ENCODE results near the gene C19orf47.

C19orf47 gene

GRCh38 chr19:40284251-40284500 lies 64.0 kb downstream of the C19orf47 start:
- no peak for TF ChIP-seq POLR2A (IDR thresholded peaks at IDR 0.05; ENCODE audit: low read depth, low read length)
- no peak for TF ChIP-seq TAF1 (IDR thresholded peaks at IDR 0.05; ENCODE audit: borderline replicate concordance, low read depth, low read length)
- no peak for TF ChIP-seq POLR2AphosphoS5 (IDR thresholded peaks at IDR 0.05; ENCODE audit: low read depth, low read length)
- FAIRE-seq: no peak
- no peak for DNase-seq (ENCODE audit: insufficient read length)

DNA sequence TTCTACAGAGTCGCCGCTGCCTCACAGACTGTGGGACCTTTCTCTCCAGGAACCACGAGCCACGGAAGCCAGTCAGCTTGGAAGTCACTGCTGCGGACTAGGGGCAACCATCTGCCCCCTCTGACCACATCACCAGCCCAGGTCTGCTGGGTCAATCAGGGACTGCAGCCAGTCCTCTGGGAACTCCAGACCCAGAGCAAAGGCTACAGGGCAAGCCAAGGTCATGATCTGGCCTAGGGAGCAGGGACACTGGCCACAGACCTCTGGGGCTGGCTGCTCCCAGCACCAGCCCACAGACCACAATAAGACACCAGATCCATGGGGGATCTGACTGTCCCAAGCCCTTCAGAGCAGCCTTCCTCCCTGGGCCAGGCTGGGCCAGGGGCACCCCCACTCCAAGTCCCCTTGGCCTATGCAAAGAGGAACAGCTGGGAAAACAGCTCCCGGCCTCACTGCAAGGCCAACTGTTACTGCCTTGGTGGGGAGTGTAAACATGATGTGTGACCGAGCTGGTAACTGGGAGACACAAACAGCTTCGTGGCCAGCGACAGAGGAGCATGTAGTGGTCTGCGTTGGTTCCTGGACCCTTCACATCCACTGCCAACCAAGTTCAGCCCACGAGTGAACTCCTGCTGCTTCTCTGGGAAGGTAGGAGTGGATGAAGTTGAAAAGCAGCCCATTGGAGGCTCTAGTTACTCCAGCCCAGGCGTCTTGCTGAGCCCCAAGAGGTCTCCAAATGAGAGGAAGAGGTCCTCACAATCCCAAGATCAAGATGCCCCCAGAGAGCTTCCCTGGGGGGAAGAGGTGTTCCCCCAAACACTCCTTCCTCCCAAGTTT lies 64.6 kb downstream of the C19orf47 start:
- no peak for DNase-seq (ENCODE audit: insufficient read length)
- FAIRE-seq: no peak
- TF ChIP-seq TAF1 (IDR thresholded peaks at IDR 0.05; ENCODE audit: borderline replicate concordance, low read depth, low read length) (no peak), POLR2A (IDR thresholded peaks at IDR 0.05; ENCODE audit: low read depth, low read length) (no peak), POLR2AphosphoS5 (IDR thresholded peaks at IDR 0.05; ENCODE audit: low read depth, low read length) (no peak)

DNA sequence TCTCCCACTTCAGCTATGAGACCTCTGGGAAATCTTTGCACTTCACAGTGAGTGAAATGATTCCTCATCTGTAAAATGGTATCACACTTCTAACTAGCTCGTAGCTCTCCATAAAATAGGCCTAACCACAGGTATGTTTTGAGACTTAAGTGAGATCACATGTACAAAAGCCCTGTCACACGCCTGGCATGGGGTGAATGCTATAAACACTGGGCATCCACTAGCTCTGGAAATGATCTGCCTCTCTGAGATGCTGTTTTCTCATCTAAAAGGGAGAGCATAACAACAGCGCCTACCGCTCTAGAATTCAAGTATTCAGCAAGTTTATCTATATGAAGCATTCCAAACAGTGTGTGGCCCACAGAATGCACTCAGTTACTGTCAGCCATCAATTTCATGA lies 65.3 kb downstream of the C19orf47 start:
- DNase-seq (ENCODE audit: insufficient read length) (no peak), FAIRE-seq (no peak)

DNA sequence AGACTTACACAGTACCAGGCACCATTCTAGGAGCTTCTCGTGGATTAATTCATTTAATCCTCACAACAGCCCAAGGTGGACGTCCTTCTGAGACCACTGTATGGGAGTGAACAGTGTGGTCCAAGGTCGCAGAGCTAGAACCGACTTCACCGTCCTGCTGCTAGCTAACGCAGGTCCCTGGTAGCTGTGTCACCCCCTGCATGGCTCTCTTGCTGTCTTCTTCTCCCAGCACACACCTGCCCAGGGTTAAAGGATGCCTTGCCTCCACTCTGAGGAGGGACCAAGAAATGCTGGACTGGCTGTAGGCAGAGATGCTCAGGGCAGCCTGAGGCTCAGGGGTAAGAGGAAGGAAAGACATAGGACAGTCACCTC lies 66.0 kb downstream of the C19orf47 start:
- no peak for DNase-seq (ENCODE audit: insufficient read length)
- FAIRE-seq: no peak
- TF ChIP-seq POLR2AphosphoS5 (IDR thresholded peaks at IDR 0.05; ENCODE audit: low read depth, low read length) (no peak), POLR2A (IDR thresholded peaks at IDR 0.05; ENCODE audit: low read depth, low read length) (no peak), TAF1 (IDR thresholded peaks at IDR 0.05; ENCODE audit: borderline replicate concordance, low read depth, low read length) (no peak)

More for the DNA sequence above, 65.3 kb downstream of the C19orf47 start:
- TF ChIP-seq TAF1 (IDR thresholded peaks at IDR 0.05; ENCODE audit: borderline replicate concordance, low read depth, low read length) (no peak), POLR2A (IDR thresholded peaks at IDR 0.05; ENCODE audit: low read depth, low read length) (no peak), POLR2AphosphoS5 (IDR thresholded peaks at IDR 0.05; ENCODE audit: low read depth, low read length) (no peak)

GRCh38 chr19:40281381-40282208 lies 66.6 kb downstream of the C19orf47 start:
- no peak for TF ChIP-seq TAF1 (IDR thresholded peaks at IDR 0.05; ENCODE audit: borderline replicate concordance, low read depth, low read length)
- no peak for TF ChIP-seq POLR2A (IDR thresholded peaks at IDR 0.05; ENCODE audit: low read depth, low read length)
- no peak for TF ChIP-seq POLR2AphosphoS5 (IDR thresholded peaks at IDR 0.05; ENCODE audit: low read depth, low read length)
- DNase-seq (ENCODE audit: insufficient read length) (no peak), FAIRE-seq (no peak)

- TF ChIP-seq TAF1 (IDR thresholded peaks at IDR 0.05; ENCODE audit: borderline replicate concordance, low read depth, low read length): no peak
- no peak for TF ChIP-seq POLR2A (IDR thresholded peaks at IDR 0.05; ENCODE audit: low read depth, low read length)
- no peak for TF ChIP-seq POLR2AphosphoS5 (IDR thresholded peaks at IDR 0.05; ENCODE audit: low read depth, low read length)
- DNase-seq (ENCODE audit: insufficient read length): no peak
- no peak for FAIRE-seq
Observed at GRCh38 chr19:40280608-40281221, 67.5 kb downstream of the C19orf47 start.

DNA sequence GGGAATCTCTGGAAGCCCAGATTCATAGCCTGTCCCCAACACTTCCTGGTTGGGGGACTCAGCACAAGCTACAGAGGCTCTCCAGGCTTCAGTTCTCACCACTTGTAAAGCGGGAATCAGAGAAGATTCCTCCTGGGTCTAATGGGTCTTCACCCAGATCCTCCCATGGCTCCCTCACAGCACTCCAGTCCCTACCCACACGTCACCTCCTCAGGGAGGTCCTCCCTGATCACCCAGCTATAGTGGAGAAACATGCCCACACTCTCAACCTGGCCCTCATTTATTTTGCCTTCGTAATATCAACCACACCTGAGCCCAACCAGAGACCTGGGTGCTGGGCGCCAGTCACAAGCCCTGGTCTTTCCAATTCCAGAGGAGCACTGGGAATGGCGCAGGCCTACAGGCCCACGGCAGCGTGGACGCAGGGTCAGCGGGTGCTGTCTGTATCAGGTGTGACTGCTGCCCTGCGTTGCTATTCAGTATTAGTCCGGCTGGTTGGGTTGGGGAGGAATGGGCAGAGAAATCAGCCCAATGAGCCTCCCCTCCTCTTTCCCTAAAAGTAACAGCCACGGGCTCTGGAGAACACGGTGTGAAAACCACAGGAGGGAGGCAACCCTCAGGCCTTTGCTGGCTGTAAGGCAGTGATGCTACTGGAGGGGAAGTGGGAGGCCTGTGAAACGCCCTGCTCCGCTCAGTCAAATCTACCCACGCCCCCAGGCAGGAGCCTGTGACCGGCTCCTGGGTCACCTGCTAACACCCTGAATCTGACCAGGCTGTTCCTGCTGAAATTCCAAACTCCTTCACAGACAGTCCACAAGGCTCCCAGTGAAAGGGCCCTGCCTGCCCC lies 68.2 kb downstream of the C19orf47 start:
- FAIRE-seq: no peak

DNA sequence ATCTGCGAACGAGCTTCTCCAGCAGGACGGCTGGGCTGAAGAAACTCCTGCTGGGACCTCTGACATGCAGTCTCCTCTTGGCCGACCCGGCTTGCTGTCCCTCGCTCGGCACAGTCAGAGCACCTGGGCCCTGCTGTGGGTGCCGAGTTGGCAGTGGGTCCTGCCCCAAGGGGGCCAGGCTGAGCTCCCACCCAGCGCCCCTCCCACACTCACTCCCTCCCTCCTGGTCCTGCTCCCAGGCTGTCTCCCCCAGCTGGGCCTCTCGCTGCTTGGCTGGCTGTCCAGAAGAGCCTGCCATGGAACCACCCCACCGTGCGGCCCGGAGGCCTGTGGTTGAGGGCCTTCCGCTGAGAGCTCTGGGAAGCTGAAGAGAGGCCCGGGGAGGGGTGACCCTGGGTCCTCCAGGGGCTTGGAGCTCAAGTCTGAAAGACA lies 69.1 kb downstream of the C19orf47 start:
- TF ChIP-seq POLR2A (IDR thresholded peaks at IDR 0.05; ENCODE audit: low read depth, low read length) (no peak), POLR2AphosphoS5 (IDR thresholded peaks at IDR 0.05; ENCODE audit: low read depth, low read length) (no peak), TAF1 (IDR thresholded peaks at IDR 0.05; ENCODE audit: borderline replicate concordance, low read depth, low read length) (no peak)
- FAIRE-seq (no peak), DNase-seq (ENCODE audit: insufficient read length) (no peak)

More for the DNA sequence above, 68.2 kb downstream of the C19orf47 start:
- DNase-seq (ENCODE audit: insufficient read length): no peak
- TF ChIP-seq TAF1 (IDR thresholded peaks at IDR 0.05; ENCODE audit: borderline replicate concordance, low read depth, low read length) (no peak), POLR2AphosphoS5 (IDR thresholded peaks at IDR 0.05; ENCODE audit: low read depth, low read length) (no peak), POLR2A (IDR thresholded peaks at IDR 0.05; ENCODE audit: low read depth, low read length) (no peak)

DNA sequence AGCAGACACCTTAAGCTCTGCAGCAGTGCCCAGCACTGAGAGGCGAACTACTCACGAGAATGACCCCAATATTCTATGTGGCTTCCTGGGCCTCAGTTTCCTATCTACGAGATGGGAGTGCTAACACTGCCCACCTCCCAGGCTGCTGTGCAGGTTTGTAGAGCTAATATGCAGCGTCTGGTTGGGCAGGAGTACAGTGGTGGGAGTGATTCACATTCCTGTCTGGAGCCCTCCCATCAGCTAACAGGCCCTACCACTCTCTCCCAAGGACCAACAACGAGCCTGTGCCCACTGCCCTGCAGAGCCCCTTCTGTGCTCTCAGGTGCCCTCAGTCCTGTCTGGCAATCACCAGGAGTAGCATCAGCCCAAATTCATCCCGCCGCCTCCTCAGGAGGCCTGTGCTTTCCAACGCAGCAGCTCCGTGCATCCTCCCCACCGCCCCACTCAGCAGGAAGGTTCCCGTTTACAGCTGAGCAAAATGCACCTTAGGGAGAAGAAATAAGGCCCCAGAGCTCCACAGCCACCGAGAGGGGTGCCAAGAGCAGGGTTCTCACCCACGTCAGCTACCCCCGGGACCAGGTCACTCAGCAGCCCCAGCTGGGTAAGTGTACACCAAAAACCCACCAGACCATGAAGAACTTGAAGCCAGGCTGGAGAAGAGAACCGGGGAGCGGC lies 69.7 kb downstream of the C19orf47 start:
- no peak for DNase-seq (ENCODE audit: insufficient read length)
- FAIRE-seq: no peak
- TF ChIP-seq TAF1 (IDR thresholded peaks at IDR 0.05; ENCODE audit: borderline replicate concordance, low read depth, low read length) (no peak), POLR2AphosphoS5 (IDR thresholded peaks at IDR 0.05; ENCODE audit: low read depth, low read length) (no peak), POLR2A (IDR thresholded peaks at IDR 0.05; ENCODE audit: low read depth, low read length) (no peak)

DNA sequence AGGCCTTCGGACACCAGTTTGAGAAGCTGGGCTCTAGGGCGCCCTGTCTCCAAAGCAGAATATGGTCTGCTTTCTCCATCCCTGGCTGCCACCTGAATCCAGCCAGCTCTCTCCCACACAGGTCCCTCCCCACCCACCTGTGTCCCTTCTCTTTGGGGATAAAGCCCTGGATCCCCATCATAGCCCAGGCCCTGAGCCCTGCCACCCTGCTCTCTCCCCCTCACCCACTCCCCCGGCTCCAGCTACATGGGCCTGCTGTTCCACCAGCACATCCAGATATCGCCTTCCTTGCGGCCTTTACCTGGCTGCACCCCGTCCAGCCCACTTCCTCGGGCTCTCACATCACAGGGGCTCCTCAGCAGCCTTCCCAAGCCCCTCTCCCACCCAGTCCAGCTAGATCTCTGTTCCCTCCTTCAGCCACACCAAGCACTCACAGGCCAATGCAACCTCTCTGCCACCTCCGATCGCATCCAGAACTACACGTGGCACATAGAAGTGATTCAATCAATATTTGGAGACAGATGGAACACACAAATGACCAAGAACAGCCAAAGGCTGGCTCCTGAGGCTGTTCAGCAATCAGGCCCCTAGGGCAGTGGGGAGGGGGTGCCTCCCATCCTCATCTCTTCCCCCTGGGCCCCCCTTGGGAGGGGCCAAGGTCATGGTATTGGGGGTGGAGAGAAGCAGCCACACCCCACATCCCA lies 70.7 kb downstream of the C19orf47 start:
- TF ChIP-seq POLR2A (IDR thresholded peaks at IDR 0.05; ENCODE audit: low read depth, low read length) (no peak), TAF1 (IDR thresholded peaks at IDR 0.05; ENCODE audit: borderline replicate concordance, low read depth, low read length) (no peak)
- FAIRE-seq (no peak), DNase-seq (ENCODE audit: insufficient read length) (no peak)
